ENCODE results near the gene PTDSS2. TPM values are rescaled to one million over a fixed set of nuclear protein-coding genes. Genes with fewer than 3 reads are reported as not detected.
A peak's percentile ranks its signal among the peaks of the same experiment; 100 is the strongest.

The PTDSS2 gene
- total RNA-seq, 4 donors from 2014 or later = 23.9 to 58.3 (median 30.2) TPM

GRCh38 chr11:507727-508515 is 57.8 kb downstream of the PTDSS2 start:
- WGBS = 60% methylated on average over 28 of the region's 45 CpGs
- Histone ChIP-seq H3K4me3 (peak overlapping the region; percentile 68 to 93 (median 78)), H3K27me3 (no peaks in the 10 kb centered on the region), H3K36me3 (peaks cover 3 to 32% (median 23%) of the 10 kb centered on the region in 4 donors), H3K9me3 (no peaks in the 10 kb centered on the region), H3K27ac (replicated peaks in 1 of 4) (peak overlapping the region; percentile 97 to 100 (median 100)), H3K4me1 (peaks cover 35 to 53% (median 47%) of the 10 kb centered on the region in 4 donors)
- no peak for DNase-seq (ENCODE audit: extremely low spot score)
- TF ChIP-seq POLR2A (IDR thresholded peaks at IDR 0.05; ENCODE audit: low read depth) (no peak), EP300 (IDR thresholded peaks at IDR 0.05) (no peak), CTCF (IDR thresholded peaks at IDR 0.05) (no peak), POLR2AphosphoS5 (IDR thresholded peaks at IDR 0.05) (no peak)
- intact Hi-C loops (cut with DNase I) = no loop called here

- Histone ChIP-seq H3K36me3 (peaks cover 3 to 42% (median 30%) of the 10 kb centered on the region in 4 donors), H3K9me3 (no peaks in the 10 kb centered on the region), H3K4me1 (peaks cover 24 to 43% (median 37%) of the 10 kb centered on the region in 4 donors), H3K27ac (replicated peaks in 1 of 4) (no peak overlapping the region), H3K27me3 (no peaks in the 10 kb centered on the region), H3K4me3 (no peak overlapping the region)
- no peak for DNase-seq (ENCODE audit: extremely low spot score)
- WGBS = 85% methylated on average over 5 of the region's 5 CpGs
- TF ChIP-seq EP300 (IDR thresholded peaks at IDR 0.05) = no peak
- no peak for TF ChIP-seq POLR2A (IDR thresholded peaks at IDR 0.05; ENCODE audit: low read depth)
- no peak for TF ChIP-seq POLR2AphosphoS5 (IDR thresholded peaks at IDR 0.05)
- no peak for TF ChIP-seq CTCF (IDR thresholded peaks at IDR 0.05)
- intact Hi-C loops (cut with DNase I) = no loop called here
These were observed 58.9 kb downstream of the PTDSS2 start for GRCh38 chr11:508956-509355.

GRCh38 chr11:512761-513595 is 62.9 kb downstream of the PTDSS2 start:
- Histone ChIP-seq H3K4me3 (no peak overlapping the region), H3K36me3 (peaks cover 3 to 52% (median 43%) of the 10 kb centered on the region in 4 donors), H3K27ac (replicated peaks in 1 of 4) (no peak overlapping the region), H3K4me1 (peaks cover under 1 to 13% (median 9%) of the 10 kb centered on the region in 4 donors), H3K9me3 (peaks cover 0 to 7% (median 0%) of the 10 kb centered on the region in 4 donors), H3K27me3 (no peaks in the 10 kb centered on the region)
- intact Hi-C loops (cut with DNase I) = loop anchor here (5.0 kb wide), 1 partner anchor 106 kb away; no protein-coding TSS in a partner anchor
- 90% methylated on average over 29 of the region's 29 CpGs for WGBS
- no peak for DNase-seq (ENCODE audit: extremely low spot score)
- TF ChIP-seq EP300 (IDR thresholded peaks at IDR 0.05) (no peak), POLR2AphosphoS5 (IDR thresholded peaks at IDR 0.05) (no peak), CTCF (IDR thresholded peaks at IDR 0.05) (no peak), POLR2A (IDR thresholded peaks at IDR 0.05; ENCODE audit: low read depth) (no peak)

GRCh38 chr11:514606-515005 is 64.5 kb downstream of the PTDSS2 start:
- TF ChIP-seq POLR2AphosphoS5 (IDR thresholded peaks at IDR 0.05) = no peak
- no peak for TF ChIP-seq EP300 (IDR thresholded peaks at IDR 0.05)
- TF ChIP-seq CTCF (IDR thresholded peaks at IDR 0.05) = no peak
- TF ChIP-seq POLR2A (IDR thresholded peaks at IDR 0.05; ENCODE audit: low read depth) = no peak
- Histone ChIP-seq H3K36me3 (peaks cover 3 to 47% (median 31%) of the 10 kb centered on the region in 4 donors), H3K4me3 (no peak overlapping the region), H3K27me3 (no peaks in the 10 kb centered on the region), H3K4me1 (peaks cover 5 to 13% (median 9%) of the 10 kb centered on the region in 4 donors), H3K9me3 (peaks cover 0 to 7% (median 0%) of the 10 kb centered on the region in 4 donors), H3K27ac (replicated peaks in 1 of 4) (no peak overlapping the region)
- 90% methylated on average over 10 of the region's 10 CpGs for WGBS
- DNase-seq (ENCODE audit: extremely low spot score) = no peak
- intact Hi-C loops (cut with DNase I) = loop anchor here (5.0 kb wide), 2 partner anchors 62 to 107 kb away; partner anchors contain the start of gene PTDSS2
